Endothelial cell of umbilical vein (primary cell): ENCODE data around the gene EREG. TPM values are rescaled to one million over a fixed set of nuclear protein-coding genes. Genes with fewer than 3 reads are reported as not detected.

Experiments
- BruUV-seq: library from RNA; stranded (reverse); fragments of 400-500 nt; replicated peaks from 2 replicates; lab custom pipeline; 2021; lab: Mats Ljungman, UMichigan
- CTCF ChIA-PET: fragments of 300-600, 350-600 bp; sonication (Branson Sonifier 250); formaldehyde crosslinking; loops from one replicate; lab custom pipeline; 2021; ENCODE audit warnings: antibody characterized with exemption, inconsistent platforms; lab: Charles Lee
- POLR2A ChIA-PET: fragments of 300-600, 350-600 bp; sonication (Branson Sonifier 250); formaldehyde crosslinking; loops from one replicate; lab custom pipeline; 2021; ENCODE audit warnings: antibody characterized with exemption, inconsistent platforms; lab: Charles Lee
- DNase-seq: peaks from one replicate; pipeline ENCODE4 v3.0.0-alpha.2; 2011; ENCODE audit warnings: low read depth, low spot score
- FAIRE-seq: peaks from 2 replicates; lab custom pipeline; 2011; peaks lifted over from hg19 to GRCh38; lab: Jason Lieb, UNC
- H2AFZ ChIP-seq: 2 replicates; pipeline ENCODE4 v1.6.0; 2012; ENCODE audit warnings: low read depth, low read length, control low read depth, inconsistent platforms
- H3K27ac ChIP-seq: 2 replicates; pipeline ENCODE4 v1.5.1; 2011; ENCODE audit warnings: low read depth, mild to moderate bottlenecking, control low read depth, low read length, moderate library complexity; ENCODE audit not compliant: insufficient read depth
- H3K27me3 ChIP-seq, 2 experiments: 2 replicates each; pipeline versions ENCODE4 v1.6.0 to v1.6.1; 2011; ENCODE audit warnings: low read length in 2 of 2, mixed read lengths in 1 of 2; ENCODE audit not compliant: control insufficient read depth in 2 of 2, insufficient read depth in 2 of 2
- H3K36me3 ChIP-seq, 2 experiments: 2 replicates in 1 of 2; 3 replicates in 1 of 2; pipeline ENCODE4 v1.5.1; 2011; ENCODE audit warnings: low read length in 2 of 2, mild to moderate bottlenecking in 1 of 2, moderate library complexity in 1 of 2; ENCODE audit not compliant: control insufficient read depth in 2 of 2, insufficient read depth in 2 of 2; ENCODE audit errors: extremely low read depth in 1 of 2
- H3K4me1 ChIP-seq: 3 replicates; pipeline ENCODE4 v1.5.1; 2011; ENCODE audit warnings: mild to moderate bottlenecking, low read length; ENCODE audit not compliant: control insufficient read depth, insufficient read depth; ENCODE audit errors: extremely low read depth
- H3K4me2 ChIP-seq: 2 replicates; pipeline ENCODE4 v1.6.1; 2011; ENCODE audit warnings: low read length, control low read depth, mixed read lengths; ENCODE audit not compliant: insufficient read depth
- H3K4me3 ChIP-seq, 3 experiments: fragments of 200-600 bp in 1 of 3; sonication (generic), shearing (Covaris generic) in 1 of 3; replicated peaks in 1 of 3; 2 replicates each; pipeline ENCODE4 v1.5.1; 2011 to 2016; ENCODE audit warnings: control low read depth in 3 of 3, low read length in 3 of 3, mild to moderate bottlenecking in 2 of 3, inconsistent platforms in 1 of 3, low read depth in 1 of 3, moderate library complexity in 1 of 3; ENCODE audit not compliant: insufficient read depth in 1 of 3
- H3K79me2 ChIP-seq: 2 replicates; pipeline ENCODE4 v1.6.0; 2012; ENCODE audit warnings: low read length, inconsistent platforms; ENCODE audit not compliant: control insufficient read depth, insufficient read depth
- H3K9ac ChIP-seq: replicated peaks from 2 replicates; pipeline ENCODE3; 2011; ENCODE audit warnings: low read length, control low read depth; ENCODE audit not compliant: insufficient read depth; ENCODE audit errors: extremely low read depth
- H3K9me1 ChIP-seq: replicated peaks from 3 replicates; pipeline ENCODE4 v1.6.0; 2011; ENCODE audit warnings: mild to moderate bottlenecking, low read length; ENCODE audit not compliant: control insufficient read depth, insufficient read depth; ENCODE audit errors: extremely low read depth
- H3K9me3 ChIP-seq: replicated peaks from 2 replicates; pipeline ENCODE4 v1.5.1; 2012; ENCODE audit warnings: low read length, inconsistent platforms; ENCODE audit not compliant: control insufficient read depth, insufficient read depth
- H4K20me1 ChIP-seq: replicated peaks from 2 replicates; pipeline ENCODE3; 2011; ENCODE audit warnings: mild to moderate bottlenecking, low read length; ENCODE audit not compliant: control insufficient read depth, insufficient read depth; ENCODE audit errors: extremely low read depth
- CTCF ChIP-seq, 2 donors: IDR thresholded peaks; 1 replicate in 1 of 2; 2 replicates in 1 of 2; pipeline ENCODE4 v1.5.1; 2011; ENCODE audit warnings: low read length in 2 of 2, mild to moderate bottlenecking in 2 of 2, moderate library complexity in 2 of 2, control low read depth in 1 of 2, inconsistent platforms in 1 of 2, low read depth in 1 of 2; ENCODE audit not compliant: insufficient read depth in 1 of 2; ENCODE audit errors: extremely low read depth in 1 of 2
- EZH2 ChIP-seq: IDR thresholded peaks from 2 replicates; pipeline ENCODE4 v1.6.1; 2012; ENCODE audit warnings: borderline replicate concordance, low read depth, mild to moderate bottlenecking, moderate library complexity, low read length, inconsistent platforms; ENCODE audit not compliant: severe bottlenecking
- FOS ChIP-seq: IDR thresholded peaks from 2 replicates; pipeline ENCODE4 v1.6.1; 2011; ENCODE audit warnings: mild to moderate bottlenecking, low read length, moderate library complexity, borderline replicate concordance; ENCODE audit not compliant: insufficient read depth
- GATA2 ChIP-seq: IDR thresholded peaks from 2 replicates; pipeline ENCODE4 v1.7.0; 2011; ENCODE audit warnings: low read depth, mild to moderate bottlenecking, moderate library complexity, mixed read lengths, low read length; ENCODE audit not compliant: insufficient read length, insufficient read depth
- JUN ChIP-seq: IDR thresholded peaks from 2 replicates; pipeline ENCODE4 v1.6.1; 2011; ENCODE audit warnings: borderline replicate concordance, low read depth; ENCODE audit not compliant: insufficient read length, insufficient read depth
- MYC ChIP-seq: IDR thresholded peaks from one replicate; pipeline ENCODE4 v1.6.1; 2011; ENCODE audit warnings: mild to moderate bottlenecking, low read depth, low read length
- POLR2A ChIP-seq: IDR thresholded peaks from 2 replicates; pipeline ENCODE4 v1.6.1; 2012; ENCODE audit warnings: low read depth, mild to moderate bottlenecking, control low read depth, low read length
- POLR2AphosphoS5 ChIP-seq: IDR thresholded peaks from 2 replicates; pipeline ENCODE4 v1.6.1; 2012; ENCODE audit warnings: low read depth, mild to moderate bottlenecking, control low read depth, low read length, moderate library complexity; ENCODE audit not compliant: insufficient read depth
- dilution Hi-C: fragments of 300-500 bp; cut with MboI; formaldehyde crosslinking; loops from one replicate; pipeline ENCODE4 v1.15.0; 2019; ENCODE audit warnings: low sequenced_read_pairs; ENCODE audit not compliant: extremely low pct_ligation_motif_present
- intact Hi-C: fragments of 100-400 bp; cut with micrococcal nuclease; formaldehyde crosslinking; loops from one replicate; pipeline ENCODE4 v1.10.0; 2022
- polyA plus RNA-seq, 4 experiments: library from polyadenylated mRNA; depleted of rRNA in 3 of 4; stranded (reverse) in 3 of 4; unstranded in 1 of 4; fragments of >200 nt; gene quantifications; 2 replicates each; pipeline versions ENCODE4 v1.2.1 to v1.2.3, GENCODE V29; 2011 to 2012; ENCODE audit warnings: missing spikeins in 1 of 4
- total RNA-seq: library from RNA; stranded (reverse); gene quantifications from 2 replicates; pipeline ENCODE4 v1.2.3, GENCODE V29; 2021
- TF ChIP-seq, protein P1 (sequence below): IDR thresholded peaks from 2 replicates; pipeline ENCODE4 v1.6.1; 2011; ENCODE audit not compliant: insufficient read depth, insufficient read length

EREG gene
- total and polyA plus RNA-seq, 2 donors (not counting 3 experiments of a cell fraction or from before 2014, with no cell fraction given), result not detected

DNA sequence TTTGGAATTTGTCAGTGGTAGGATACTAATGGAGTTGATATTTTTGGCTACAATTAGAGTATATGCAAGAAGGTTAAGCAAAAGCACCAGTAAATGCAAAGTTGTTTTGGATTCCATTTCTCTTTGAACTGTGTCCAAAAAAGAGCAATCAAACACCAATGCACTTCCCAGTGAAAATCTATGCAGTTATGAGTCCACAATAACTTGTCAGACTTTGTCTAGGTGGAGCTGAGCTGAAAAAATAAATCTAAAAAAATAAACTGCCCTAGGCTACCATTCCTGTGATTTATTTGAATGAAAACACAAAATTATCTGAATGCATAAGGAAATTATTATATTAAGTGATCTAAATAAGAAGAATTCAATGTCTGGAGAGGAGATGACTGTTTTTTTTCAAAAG is 42.9 kb downstream of the EREG start:
- no peaks in the 10 kb centered on the region for H3K9me1 ChIP-seq
- H3K4me1 ChIP-seq, result no peaks in the 10 kb centered on the region
- TF ChIP-seq CTCF (IDR thresholded peaks at IDR 0.05; ENCODE audit: extremely low read depth in 1 of 2, insufficient read depth in 1 of 2, low read depth in 1 of 2, low read length in 2 of 2) (no peak), POLR2A (no peak), POLR2AphosphoS5 (no peak), MYC (no peak), JUN (no peak), EZH2 (no peak), FOS (no peak), GATA2 (no peak)
- TF ChIP-seq, protein P1, sequence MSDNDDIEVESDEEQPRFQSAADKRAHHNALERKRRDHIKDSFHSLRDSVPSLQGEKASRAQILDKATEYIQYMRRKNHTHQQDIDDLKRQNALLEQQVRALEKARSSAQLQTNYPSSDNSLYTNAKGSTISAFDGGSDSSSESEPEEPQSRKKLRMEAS, result no peak
- no peak overlapping the region for H3K9ac ChIP-seq
- no TSS peak for BruUV-seq
- H2AFZ ChIP-seq, result no peak overlapping the region
- no peaks in the 10 kb centered on the region for H3K27me3 ChIP-seq
- no peak overlapping the region for H3K27ac ChIP-seq
- CTCF ChIA-PET, result interaction anchor here (1.0 to 1.1 kb wide), 2 partner anchors 8 to 124 kb away, joined by 3 read pairs; no protein-coding TSS in a partner anchor
- dilution Hi-C loops, result no loop called here
- POLR2A ChIA-PET, result no interaction called here
- intact Hi-C loops, result no loop called here
- H3K36me3 ChIP-seq, result no peaks in the 10 kb centered on the region
- H3K9me3 ChIP-seq, result no peaks in the 10 kb centered on the region
- H3K4me2 ChIP-seq, result no peak overlapping the region
- no peaks in the 10 kb centered on the region for H4K20me1 ChIP-seq
- no peaks in the 10 kb centered on the region for H3K79me2 ChIP-seq
- no peak overlapping the region for H3K4me3 ChIP-seq
- DNase-seq, result no peak
- FAIRE-seq, result no peak
